CD4-positive, alpha-beta T cell treated with Interleukin-6 for 4 hours (primary cell): Measurements from ENCODE around the gene QSOX2.

Source experiments
- DNase-seq: peaks from one replicate; pipeline ENCODE4 v3.0.0-alpha.2; 2020; ENCODE audit warnings: mixed read lengths

Gene QSOX2, protein sequence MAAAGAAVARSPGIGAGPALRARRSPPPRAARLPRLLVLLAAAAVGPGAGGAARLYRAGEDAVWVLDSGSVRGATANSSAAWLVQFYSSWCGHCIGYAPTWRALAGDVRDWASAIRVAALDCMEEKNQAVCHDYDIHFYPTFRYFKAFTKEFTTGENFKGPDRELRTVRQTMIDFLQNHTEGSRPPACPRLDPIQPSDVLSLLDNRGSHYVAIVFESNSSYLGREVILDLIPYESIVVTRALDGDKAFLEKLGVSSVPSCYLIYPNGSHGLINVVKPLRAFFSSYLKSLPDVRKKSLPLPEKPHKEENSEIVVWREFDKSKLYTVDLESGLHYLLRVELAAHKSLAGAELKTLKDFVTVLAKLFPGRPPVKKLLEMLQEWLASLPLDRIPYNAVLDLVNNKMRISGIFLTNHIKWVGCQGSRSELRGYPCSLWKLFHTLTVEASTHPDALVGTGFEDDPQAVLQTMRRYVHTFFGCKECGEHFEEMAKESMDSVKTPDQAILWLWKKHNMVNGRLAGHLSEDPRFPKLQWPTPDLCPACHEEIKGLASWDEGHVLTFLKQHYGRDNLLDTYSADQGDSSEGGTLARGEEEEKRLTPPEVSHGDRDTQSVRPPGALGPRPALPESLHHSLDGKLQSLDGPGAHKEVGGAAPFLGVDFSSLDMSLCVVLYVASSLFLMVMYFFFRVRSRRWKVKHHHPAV

DNA sequence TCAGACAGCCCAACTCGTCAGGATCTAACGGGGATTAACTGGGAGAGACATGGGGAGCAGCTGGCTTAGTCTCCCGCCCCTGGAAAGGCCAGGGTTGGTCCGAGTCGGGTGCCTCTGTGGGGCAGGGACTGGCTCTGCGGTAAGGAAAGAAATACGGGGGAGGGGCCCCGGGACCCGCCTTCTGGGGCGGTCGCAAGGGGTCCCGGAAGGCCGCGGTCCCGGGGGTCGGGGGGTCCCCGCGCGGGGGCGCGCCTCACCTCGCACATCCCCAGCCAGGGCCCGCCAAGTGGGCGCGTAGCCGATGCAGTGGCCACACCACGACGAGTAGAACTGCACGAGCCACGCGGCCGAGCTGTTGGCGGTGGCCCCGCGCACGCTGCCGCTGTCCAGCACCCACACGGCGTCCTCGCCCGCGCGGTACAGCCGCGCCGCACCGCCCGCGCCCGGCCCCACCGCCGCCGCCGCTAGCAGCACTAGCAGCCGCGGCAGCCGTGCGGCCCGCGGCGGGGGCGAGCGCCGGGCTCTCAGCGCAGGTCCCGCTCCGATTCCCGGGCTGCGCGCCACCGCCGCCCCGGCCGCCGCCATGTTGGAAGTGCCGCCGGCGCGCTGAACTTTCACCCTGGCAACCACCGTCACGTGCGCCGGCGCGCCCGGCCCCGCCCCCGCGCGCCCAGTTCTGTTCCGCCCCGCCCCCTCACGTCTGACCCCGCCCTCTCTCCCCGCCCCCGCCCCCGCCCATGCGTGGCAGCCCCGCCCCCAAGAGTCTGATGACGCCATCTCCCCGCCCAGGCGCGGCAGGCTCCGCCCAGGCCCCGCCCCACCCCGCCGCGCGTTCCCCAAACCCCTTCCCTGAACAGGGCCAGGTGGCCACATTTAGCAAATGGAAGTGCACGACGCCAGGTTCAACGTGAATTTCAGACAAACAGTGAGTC lies at the start of gene QSOX2:
Gene QSOX2, minus strand, starts transcription at position 594 of the 932 bp plus-strand sequence. Its CDS starts 9 bp downstream, at position 585.
- peak; percentile 84 for DNase-seq

DNA sequence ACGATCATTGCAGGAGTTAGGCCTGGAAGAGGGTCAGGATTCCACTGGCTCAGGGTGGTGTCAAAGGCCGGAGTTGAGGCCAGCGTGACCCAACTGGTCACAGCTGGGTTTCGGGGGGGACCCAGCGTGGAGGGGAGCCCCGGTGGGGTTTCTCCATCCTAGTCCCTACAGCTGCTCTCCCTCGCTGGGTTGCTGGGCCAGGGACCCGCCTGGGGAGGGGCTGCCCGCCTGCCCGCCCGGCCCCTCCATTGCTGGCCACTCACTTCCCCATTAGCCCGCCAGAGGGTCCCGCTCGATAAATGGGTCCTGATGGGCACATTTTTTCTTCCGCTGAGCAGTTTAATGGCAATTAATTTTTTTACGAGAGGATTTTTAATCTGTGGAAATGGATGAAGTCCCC lies 49.4 kb upstream of the QSOX2 start:
- no peak for DNase-seq

DNA sequence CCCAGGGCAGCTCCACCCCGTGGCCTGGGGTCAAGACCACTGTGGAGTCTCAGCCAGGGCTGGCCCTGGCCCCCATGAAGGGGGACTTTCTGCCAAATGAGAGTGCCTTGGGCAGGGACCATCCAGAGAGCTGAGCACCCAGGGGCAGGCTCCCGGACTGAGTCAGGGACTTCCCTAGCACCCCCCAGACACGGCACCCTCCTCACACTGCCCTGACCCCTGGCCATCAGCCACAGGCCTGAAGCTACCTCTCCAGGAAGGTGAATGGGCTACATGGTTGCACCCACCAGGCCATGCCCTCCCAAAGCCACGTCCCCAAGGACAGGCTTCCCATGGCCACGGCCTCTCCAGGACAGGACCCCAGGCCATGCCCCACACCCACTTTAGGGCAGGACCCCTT lies 48.8 kb upstream of the QSOX2 start:
- no peak for DNase-seq

DNA sequence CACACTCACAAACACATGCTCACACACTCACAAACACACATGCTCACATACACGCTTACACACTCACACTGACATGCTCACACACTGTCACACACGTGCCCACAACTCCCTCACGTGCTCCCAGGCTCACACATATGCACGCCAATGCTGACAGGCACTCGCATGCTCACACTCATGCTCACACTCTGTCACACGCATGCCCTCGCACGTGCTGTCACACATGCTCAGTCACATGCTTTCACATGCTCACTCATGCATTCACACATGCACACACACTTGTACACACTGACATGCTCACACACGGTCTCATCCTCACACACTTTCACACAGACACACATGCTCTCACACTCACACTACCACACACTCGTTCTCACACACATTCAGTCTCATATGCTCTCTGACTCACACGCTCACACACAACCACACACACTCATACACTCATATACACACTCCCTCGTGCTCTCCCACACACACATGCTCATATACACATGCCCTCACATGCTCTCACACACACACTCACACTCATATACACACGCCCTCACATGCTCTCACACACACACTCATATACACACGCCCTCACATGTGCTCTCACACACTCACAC lies 48.0 kb upstream of the QSOX2 start:
- DNase-seq = no peak

DNA sequence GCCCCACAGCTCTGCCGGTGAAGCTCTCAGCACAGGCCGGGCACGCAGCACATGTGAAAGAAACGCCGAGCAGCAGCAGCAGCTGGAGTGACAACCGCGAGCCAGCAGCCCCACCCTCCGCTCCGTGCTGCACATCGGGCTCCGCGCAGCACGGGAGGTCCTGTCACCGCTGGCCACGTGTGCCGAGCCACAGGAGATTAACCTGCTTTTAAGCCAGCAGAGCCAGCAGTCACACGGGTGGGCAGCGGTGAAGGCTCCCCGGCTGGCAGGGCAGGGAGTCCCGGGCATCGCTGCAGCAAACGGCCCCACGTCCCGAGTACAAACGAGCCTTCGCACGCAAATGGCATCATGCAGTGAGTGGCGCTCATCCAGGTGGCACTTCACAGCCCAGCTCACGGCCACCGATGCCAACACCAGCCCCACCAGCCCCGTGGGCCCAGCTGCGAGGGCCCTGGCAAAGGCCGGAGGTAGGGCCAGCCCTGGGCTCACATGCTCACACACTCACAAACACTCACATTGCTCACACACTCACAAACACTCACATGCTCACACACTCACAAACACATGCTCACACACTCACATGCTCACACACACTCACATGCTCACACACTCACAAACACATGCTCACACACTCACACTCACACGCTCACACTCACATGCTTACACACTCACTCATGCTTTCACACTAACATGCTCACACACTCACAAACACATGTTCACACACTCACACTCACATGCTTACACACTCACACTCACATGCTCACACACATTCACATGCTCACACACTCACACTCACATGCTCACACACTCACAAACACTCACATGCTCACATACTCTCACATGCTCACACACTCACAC lies 47.2 kb upstream of the QSOX2 start:
- no peak for DNase-seq

DNA sequence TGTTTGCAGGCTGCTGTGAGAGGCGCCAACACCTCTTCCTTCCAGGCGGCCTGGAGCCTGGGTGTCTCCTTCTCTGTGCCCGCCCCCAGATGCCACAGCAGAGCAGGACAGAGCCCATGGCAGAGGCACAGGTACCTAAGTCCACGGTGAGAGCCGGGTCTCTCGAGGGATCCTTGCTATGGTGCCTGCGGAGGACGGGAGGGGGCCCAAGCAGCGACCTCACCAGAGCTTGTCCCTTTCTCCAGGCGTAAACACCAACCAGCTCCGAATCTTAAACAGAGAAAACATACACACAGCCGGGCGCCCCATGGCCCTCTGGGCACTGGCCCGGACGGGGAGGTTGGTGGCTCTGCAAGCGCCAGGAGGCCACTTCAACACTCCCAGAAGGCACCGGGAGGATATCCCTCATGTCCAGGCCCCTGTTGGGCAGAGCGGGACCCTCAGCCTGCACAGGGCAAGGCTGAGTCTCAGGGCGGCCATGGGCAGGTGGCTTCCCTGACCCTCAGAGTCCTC lies 46.5 kb upstream of the QSOX2 start:
- DNase-seq = no peak

DNA sequence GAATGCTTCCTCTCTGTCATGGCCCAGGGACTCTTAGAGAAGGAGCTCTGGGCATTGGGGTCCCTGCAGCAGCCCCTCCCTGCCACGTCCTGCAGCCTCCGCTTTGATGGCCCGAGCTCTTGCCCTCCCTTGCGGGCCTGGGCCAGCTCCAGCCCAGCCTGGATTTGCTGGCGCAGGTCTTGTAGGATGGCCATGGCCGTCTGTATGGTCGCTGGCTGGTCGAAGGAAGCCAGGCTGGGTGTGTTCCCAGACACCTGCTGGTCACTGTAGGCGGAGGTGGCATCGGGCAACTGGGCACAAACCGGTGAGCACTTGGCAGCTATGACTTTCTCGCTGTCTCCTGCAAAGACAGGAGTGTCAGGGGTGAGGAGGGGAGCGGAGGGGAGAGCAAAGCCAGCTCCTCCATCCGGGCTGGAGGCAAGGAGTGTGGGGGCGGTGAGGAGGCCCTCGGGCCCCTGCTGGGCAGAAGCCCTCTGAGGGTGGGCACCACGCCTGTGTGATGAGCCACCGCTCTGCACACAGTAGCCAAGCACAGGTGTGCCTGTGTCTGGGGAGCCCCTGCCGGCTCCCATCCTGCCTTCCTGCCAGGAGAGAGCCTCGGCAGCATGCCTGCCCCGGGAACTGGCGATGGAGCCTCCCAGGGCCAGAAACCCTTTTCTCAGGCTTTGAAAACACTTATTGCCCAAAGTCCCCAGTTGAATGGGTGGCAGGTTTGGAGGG lies 45.9 kb upstream of the QSOX2 start:
- no peak for DNase-seq

DNA sequence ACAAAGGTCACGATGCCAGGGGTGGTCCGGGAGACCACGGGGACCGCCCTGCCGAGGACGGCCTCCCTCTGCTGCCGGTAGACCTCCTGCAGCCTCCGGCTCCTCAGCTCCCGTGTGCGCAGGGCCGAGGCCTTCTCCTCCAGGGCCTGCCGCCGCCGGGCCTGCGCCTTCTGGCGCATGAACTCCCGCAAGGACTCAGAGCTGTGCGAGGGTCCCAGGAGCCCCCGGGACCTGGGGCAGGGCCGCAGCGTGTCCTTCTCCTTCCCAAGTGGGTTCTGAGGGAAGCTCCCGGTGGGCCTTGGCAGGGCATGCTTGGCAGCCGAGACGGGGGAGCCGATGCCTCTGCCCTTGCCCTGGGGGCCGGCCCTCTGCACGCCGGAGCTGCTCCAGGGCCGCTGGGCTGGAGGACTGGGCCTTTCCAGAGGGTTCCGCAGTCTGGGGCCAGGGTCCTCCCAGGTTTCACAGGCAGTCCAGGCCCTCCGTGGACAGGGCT lies 44.9 kb upstream of the QSOX2 start:
- no peak for DNase-seq

DNA sequence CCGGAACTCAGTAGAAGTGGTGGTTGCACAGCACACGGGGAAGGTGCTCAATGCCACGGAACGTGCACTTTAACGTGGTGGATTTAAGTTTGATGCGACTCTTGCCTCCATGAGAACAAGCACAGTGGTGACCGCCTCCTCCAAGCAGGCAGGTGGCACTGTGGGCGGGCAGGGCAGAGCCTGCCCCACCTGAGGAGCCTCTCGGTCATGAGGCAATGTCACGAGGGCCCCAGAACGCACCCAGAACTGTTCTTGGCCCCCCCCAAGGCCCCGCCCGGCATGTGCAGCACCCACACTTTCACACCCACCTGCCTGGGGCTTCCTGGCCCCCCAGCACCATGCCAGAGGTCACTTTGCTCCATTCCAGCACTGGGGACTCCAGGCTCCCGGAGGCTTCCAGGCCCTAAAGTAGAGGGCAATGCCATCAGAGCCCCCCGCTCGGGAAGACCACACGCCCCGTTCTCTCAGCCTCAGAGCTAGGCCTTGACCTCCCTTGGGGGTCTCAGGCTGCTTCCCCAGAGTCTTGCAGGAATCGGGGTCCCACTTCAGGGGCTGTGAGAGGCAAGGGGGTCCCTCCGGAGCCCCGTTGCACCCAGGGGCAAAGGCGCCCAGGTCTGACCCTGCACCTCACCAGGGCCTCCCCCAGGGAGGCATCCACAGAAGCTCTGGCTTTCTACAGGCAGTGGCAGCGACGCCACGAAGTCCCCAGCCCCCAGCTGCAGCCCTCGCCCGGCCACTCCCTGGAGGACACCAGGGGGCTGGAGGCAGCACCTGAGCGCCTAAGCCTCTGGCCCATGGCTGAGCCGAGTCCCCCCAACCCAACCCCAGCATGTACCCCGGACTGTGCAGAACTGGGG lies 44.3 kb upstream of the QSOX2 start:
- no peak for DNase-seq

DNA sequence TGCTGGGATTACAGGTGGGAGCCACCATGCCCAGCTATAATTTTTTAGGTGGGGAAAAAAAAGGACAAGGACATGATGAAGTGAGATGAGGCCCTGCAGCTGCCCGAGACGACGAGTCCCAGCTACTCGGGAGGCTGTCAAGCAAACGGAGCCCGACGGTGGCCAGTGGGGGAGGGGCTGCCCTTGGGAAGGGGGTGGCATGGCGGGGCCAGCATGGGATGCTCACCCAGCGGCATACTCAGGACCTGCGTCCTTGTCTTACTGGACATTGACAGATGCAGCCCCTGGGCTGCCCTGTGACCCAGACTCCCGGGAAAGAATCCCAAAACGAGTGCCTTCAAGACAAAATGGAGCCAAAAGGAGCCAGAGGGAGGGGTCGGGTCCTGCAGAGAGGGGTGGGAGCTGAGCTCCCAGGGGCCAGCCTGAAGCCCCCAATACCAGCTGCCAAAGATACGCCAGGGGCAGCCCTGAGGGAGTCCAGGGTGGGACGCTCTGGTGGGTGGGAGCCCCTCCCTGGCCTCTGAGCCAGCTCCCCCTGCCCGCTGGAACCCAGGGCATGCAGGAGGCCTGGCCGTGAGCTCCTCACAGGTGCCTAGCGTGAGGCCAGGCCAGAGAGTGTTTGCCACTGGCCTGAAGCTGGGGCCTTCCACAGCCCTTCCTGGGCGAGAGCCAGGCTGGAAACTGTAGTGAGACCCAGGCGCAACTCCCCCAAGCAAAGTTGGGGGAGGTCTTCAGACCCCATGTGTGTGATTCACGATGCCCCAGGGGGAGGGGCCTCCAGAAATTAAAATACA lies 42.5 kb upstream of the QSOX2 start:
- DNase-seq = no peak

DNA sequence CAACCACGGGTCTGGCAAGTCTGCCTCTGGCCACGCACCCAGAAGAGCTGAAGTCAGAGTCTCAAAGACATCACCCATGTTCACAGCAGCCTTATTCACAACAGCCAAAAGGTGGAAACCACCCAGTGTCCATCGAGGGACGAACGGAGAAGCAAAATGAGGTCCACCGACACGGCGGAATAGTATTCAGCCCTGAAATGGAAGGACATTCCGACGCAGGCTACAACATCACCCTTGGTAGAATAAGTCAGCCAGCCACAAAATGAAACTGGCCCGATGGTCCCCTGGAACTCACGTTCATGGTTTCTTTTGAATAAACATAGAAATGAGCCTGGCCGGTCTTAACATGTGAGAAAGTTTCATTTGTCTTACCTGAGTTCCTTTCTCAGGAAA lies 41.4 kb upstream of the QSOX2 start:
- DNase-seq = no peak

DNA sequence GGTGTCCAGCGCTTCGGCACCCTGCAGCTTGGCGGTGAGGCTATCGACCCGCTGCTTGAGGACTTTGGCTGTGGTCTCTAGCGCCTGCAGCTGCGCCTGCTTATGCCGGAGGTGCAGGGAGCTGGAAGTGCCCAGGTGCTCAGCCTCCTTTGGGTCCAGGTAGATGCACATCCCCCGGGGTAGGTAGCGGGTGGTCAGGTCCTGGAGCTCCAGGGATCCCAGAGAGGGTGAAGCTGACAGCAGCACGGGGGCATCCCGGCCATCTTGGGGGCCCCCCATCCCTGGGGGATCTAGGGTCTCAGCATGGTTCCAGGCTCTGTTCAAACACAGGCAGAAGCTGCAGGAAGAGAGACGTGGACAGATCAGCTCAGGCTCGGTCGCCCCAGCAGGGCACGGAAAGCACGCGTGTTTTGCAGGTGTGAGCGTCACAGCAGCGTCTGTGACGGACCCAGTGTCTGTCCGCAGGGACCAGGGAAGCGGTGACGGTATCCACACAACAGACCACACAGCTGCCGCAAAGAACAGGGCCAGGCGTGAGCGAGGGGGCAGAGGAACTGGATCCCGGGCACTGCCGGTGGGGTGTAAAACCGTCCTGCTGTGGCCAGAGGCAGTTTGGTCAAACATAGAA lies 40.9 kb upstream of the QSOX2 start:
- DNase-seq = no peak

DNA sequence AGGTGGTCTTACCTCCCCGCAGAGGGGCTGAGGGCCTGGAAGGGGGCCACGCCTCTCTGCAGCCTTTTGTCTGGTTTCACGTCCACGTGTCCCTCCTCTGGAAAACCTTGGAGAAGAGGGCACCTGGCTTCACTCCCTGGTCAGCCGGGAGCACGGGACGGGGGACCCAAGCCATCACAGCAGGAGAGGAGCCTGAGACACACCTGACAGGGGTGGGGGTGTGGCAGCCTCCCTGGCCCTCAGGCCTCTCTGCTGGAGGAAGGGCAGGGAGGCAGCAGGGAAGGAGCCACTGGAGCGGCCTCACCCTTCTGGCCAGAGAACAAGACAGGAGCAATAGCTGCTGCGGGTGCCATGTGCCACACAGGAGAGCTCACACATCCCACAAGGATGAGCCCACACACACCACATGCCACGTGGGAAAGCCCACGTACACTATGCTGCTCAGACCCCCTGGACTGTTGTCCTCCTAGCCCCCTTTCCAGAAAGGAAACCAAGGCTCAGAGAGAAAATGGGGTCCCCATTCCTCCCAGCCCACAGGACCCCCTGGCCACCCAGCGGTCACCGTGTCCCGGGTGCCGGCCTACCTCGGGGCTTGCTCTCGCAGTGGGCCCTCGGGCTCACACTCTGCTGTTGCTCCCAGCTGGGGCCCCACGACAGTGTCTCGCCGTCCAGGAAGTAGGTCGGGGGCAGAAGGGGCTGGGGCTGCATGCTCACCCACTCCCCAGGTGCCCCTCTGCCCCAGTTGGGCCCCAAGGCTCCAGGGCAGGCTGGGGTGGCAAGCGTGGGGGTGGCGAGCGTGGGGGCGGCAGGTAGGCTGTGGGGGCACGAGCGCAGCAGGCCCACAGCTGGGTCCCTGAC lies 40.1 kb upstream of the QSOX2 start:
- DNase-seq = no peak

DNA sequence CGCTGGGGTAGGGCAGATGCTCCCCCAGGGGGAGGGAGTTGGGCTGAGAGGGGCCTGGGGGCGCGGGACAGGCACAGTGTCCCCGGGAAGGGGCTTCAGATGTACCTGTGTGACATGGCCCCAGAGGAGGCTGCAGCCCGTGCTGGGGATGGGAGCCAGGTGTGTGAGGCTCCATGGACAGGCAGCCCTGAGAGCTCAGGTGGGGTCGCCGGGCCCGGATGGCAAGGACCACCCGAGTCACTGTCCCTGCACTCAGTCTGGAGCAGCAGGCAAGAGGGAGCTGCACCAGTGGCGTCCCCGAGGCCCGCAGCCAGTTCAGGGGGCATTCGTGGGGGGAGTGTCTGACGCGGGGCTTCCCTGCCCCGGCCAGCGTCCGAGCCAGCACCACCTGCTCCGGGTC lies 39.3 kb upstream of the QSOX2 start:
- no peak for DNase-seq

DNA sequence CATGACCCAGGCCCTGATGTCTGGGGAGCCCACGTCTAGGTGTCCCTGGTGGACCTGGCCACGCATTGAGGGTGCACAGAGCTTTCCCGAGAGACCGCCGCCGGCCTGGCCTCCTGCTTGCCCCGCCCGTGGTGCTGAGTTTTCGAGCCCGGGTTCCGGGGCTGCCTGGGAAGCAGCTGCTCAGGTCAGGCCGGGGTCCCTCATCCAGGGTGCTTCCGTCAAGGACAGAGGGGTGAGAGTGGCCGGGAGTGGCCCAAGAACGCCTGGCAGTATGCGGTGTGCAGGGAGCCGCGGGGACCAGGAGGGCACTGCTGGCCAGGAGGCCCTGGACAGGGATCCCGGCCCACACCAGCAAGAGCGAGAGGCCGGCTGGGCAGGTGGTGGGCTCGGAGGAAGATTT lies 38.7 kb upstream of the QSOX2 start:
- no peak for DNase-seq

DNA sequence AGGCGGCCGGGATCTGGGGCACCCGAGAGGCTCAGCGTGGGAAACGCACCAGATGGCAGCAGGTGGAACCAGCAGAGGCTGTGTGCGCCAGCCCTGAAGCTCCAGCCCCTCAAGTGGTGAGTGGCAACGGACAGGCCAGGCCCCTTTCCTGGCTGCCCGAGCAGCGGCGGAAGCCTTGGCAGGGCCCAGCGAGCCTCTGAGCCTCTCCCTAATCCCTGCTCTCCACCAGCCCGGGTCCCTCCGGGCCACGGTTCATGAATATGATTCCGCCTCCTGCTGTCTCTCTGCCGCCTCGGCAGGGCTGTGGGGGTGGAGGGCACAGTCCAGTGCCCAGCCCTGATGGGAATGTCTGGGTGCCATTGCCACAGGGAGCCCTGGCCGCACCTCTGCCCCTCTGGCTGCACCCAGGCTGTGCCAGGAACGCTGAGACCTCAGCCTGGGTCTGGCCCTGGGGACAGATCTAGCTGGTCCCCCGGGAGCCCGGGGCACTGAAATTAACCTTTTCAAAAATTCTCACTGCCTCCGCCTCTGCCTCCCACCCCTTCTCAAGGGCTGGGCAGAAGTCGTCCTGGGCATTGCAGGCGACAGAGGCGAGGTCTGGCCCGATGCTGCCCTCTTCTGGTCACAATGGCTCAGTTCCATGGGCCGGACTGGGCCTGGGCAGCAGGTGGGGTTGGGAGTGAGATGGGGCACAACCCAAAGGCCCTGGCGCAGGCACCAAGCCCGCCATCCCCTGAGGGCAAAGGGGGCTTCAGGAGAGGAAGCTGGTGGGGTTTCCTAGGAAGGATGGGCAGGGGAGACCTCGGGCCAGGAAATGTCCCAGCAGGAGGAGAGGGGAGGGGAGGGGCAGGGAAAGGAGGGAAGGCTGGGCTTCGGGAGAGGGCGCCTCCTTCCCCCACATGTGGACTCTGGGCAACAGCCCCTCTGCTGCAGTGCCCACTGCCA lies 38.0 kb upstream of the QSOX2 start:
- peak; percentile 76 for DNase-seq
